C4-2B (cell line): Measurements from ENCODE around the gene PTPRD.

ENCODE experiments used
- ZFX ChIP-seq: fragments of 450-650 bp; IDR thresholded peaks from 2 replicates; pipeline ENCODE4 v1.6.1; 2017
- TF ChIP-seq, protein P1 (sequence below): fragments of 450-650 bp; conservative IDR thresholded peaks from 2 replicates; pipeline ENCODE4 v1.5.1; 2017; ENCODE audit warnings: mild to moderate bottlenecking

DNA sequence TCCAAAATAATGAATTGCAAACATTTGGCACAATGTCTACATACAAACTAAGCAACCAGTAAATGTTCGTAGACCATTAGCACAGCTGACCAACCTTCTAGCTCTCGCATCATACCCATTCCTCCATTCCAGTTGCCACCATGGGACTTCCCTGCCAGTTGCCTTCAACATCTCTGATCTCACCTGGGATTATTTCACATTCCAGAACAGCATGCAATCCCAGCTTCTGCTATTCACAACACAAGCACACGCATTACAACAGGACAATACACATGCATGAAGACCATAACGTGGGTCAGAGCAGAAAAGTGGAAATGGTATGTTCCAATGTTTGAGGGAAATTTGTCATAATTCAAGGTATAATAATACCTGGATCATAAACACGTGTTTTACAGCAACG lies 1965.0 kb downstream of the PTPRD start:
- TF ChIP-seq, protein P1, sequence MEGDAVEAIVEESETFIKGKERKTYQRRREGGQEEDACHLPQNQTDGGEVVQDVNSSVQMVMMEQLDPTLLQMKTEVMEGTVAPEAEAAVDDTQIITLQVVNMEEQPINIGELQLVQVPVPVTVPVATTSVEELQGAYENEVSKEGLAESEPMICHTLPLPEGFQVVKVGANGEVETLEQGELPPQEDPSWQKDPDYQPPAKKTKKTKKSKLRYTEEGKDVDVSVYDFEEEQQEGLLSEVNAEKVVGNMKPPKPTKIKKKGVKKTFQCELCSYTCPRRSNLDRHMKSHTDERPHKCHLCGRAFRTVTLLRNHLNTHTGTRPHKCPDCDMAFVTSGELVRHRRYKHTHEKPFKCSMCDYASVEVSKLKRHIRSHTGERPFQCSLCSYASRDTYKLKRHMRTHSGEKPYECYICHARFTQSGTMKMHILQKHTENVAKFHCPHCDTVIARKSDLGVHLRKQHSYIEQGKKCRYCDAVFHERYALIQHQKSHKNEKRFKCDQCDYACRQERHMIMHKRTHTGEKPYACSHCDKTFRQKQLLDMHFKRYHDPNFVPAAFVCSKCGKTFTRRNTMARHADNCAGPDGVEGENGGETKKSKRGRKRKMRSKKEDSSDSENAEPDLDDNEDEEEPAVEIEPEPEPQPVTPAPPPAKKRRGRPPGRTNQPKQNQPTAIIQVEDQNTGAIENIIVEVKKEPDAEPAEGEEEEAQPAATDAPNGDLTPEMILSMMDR = no peak
- TF ChIP-seq ZFX = no peak
